Fibroblast of skin of scalp (primary cell): ENCODE data around the gene ALDH7A1.

Experiments used
- DNase-seq: peaks from one replicate; pipeline ENCODE4 v3.0.0-alpha.2; 2013

The ALDH7A1 gene

DNA sequence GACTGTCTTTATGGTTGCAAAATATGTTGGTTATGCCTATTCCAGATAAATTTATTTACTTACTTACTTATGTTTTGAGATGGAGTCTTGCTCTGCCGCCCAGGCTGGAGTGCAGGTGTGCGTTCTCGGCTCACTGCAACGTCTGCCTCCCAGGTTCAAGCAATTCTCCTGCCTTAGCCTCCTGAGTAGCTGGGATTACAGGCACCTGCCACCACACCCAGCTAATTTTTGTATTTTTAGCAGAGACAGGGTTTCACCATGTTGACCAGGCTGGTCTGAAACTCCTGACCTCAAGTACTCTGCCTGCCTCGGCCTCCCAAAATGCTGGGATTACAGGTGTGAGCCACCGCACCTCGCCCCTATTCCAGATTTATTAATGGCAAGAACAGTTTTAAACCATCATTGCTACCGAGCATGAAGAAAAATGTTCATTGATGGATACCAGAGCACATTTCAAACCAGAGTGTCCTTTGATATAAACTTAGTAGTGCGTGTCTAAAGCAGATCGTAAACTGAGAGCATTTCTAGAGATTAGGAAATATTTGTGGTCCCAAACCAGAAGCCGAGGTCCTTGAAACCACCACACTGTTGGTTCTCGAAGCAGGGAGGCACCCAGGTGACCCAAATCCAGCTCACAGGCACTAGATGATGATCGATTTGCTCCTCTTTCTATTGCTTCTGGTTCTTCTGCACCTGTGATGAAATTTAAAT, 86.6 kb downstream of the ALDH7A1 start:
- no peak for DNase-seq

DNA sequence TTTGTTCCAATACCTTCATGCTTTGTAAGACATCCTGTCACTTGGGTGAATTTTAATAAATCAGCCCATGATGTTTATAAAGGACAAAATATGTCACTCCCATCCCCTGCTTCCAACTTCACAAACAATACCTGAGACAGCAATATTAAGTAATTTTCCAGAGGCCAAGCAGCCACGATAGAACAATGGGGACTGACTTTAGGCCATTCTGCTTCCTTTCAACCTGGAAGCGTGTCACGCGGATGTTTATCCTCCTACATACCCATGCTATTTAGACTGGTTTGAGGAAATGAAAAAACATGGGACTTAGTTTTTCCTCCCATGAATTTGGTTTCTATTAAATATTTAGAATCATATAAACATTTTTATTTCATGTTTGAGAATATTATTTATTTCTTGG, 88.9 kb downstream of the ALDH7A1 start:
- DNase-seq: no peak

DNA sequence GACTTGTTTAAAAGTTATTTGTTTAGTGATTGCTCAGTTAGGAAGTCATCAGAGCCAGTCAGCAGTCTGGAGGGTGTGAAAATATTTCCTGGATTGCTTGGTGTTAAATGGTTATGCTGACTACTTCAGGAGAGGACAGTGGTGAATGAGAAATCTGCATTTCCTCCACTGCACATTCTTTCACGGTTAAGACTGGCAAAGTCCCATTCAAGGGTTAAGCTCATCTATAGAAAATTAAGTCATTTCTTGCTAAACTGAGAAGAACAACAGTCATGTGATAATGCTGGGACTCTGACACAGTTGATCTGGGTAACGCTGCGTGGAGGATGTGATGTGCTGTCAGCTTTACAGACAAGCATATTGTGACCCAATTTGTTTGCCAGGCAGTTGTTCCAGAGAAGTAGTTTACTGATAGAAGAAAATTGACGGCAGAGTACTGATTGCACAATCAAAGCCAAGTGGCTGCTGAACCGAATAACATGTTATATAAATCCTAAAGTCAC, 91.4 kb downstream of the ALDH7A1 start:
- peak; percentile 76 for DNase-seq

DNA sequence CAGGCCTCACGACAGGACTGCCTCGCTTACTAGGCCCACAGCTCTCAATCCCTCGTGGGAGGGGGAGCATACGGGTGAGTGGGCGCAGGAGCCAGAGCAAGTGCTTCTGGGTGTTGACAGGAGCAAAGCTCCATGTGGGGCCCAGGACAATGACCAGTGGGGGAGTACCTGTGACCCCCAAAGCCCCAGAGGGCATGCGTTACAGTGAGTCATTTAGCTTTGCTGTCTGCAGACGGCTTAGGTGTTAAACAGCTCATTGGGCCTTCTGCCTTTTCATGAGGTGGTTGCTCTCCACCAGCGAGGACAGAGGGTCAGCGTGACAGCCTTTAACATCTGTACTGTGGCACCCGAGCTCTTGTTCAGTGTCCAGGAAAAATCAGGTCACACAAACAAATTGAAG, 93.6 kb downstream of the ALDH7A1 start:
- DNase-seq: no peak

DNA sequence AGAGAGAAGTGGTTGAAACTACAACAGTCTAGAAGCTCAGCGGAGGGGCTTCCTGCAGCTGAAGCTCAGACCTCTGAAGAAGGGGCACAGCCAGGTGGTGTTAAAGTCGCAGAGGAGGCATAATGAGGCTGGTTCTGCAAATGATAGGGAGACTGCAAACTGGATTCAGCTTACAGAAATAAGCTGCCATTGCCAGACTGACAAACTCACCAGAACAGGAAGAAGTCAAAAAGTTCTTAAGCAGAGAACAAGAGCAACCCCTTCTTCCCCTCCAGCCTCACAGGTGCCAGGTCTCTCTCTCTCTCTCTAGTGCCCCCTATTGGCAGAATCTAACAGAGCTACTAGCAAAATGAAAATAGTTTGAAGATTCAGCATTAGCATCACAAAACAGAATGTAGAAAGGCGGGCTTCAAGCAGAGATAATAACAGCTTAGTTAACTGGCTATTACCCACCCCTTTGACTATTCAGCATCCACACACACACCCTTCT, 95.1 kb downstream of the ALDH7A1 start:
- DNase-seq: peak; percentile 18

DNA sequence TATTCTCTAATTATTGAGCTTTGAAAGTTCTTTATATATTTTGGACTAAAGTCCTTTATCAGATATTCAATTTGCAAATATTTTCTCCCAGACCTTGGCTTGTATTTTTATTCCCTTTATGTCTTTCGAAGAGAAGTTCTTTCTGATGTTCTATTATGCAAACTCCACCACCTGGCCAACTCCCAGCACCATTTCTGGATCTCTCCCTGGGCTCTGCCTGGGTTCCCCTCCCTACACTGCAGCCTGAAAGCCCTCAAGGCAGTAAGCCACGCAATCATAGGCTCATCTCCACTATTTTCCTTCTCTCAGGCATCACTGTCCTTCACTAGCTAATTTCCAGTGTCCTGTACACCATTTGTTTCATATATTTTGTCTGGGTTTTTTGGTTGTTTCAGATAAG, 95.7 kb downstream of the ALDH7A1 start:
- no peak for DNase-seq

DNA sequence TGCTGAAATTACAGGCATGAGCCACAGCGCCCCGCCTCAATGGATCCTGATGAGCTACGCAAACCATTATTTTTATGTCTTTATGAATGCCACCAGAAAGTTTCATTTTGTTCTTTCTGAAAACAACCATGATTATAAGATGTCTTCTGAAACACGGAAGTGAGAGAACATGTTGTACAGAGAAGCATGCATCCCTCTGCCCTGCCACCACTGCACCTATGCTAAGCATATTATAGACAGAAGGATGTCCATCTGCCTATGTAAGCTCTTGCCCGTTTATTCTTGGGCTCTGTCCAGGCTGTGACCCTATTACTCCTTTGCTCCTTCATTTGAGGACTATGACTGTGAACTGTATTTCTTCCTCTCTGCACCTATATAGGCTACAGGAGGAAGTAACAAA, 97.5 kb downstream of the ALDH7A1 start:
- DNase-seq: no peak

DNA sequence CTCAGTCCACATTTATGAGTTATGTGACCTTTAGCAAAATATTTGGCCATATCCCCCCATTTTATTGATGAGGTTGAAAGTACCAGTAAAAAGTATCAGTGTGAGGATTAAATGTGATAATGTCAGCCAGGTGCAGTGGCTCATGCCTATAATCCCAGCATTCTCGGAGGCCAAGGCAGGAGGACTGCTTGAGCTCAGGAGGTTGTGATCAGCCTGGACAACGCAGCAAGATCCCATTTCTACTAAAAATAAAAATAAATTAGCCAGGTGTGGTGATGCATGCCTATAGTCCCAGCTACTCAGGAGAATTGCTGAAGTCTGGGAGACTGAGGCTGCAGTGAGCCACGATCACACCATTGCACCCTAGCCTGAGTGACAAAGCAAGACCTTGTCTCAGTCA, 100.6 kb downstream of the ALDH7A1 start:
- DNase-seq: no peak

DNA sequence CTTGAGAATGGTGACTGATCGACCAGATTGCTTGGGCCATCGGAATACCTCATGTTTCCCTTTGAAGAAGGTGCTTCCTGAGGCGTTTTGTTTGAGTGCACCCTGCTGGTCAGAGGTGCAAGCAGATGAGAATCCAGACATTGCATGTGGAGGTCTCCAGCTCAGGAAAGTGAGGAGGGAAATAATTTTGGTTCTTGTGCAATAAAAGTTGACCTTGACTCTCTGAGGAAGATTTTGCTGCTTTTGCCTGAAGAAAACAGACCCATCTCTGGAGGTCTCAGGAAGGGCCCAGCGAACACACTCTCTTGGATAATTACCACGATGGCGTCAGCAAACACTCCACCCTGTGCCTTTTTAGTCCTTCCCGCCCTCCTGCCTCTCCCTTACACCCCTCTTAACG, 102.1 kb downstream of the ALDH7A1 start:
- DNase-seq: no peak

DNA sequence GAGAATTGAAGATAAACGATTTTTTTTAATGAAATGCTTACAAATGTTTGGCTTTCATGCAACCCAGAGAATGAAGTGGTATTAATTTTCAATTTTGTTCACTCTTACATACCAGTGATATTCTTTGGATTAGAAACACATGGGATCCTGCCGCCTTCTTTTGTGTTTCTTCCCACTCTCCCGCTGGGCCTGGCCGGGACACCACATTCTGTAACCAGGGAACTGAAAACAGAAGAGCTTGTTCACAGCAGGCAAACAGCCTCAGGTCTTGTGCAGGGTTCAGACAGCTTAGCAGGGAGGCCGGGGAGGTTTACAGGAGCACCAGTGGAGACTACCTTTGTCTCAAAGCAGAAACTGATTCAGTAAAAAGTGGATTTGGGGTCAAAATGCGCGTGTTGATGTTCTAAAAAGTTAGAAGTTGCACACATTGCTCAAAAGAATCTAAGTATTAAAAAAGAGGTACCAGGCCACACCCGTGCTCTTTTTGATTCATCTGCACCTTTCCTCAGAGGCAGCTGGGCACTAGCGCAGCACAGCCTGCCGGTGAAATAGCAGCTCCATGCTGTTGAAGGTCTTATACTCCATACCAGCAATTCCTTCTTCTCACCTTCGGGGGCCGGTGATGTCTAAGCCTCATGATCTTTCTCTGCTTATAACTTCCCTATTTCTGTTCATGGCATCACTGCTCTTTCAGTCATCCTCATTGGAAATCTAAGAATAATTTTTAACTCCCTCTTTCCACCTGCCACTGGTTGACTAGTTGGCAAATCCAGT, 104.7 kb downstream of the ALDH7A1 start:
- DNase-seq: peak; percentile 88

DNA sequence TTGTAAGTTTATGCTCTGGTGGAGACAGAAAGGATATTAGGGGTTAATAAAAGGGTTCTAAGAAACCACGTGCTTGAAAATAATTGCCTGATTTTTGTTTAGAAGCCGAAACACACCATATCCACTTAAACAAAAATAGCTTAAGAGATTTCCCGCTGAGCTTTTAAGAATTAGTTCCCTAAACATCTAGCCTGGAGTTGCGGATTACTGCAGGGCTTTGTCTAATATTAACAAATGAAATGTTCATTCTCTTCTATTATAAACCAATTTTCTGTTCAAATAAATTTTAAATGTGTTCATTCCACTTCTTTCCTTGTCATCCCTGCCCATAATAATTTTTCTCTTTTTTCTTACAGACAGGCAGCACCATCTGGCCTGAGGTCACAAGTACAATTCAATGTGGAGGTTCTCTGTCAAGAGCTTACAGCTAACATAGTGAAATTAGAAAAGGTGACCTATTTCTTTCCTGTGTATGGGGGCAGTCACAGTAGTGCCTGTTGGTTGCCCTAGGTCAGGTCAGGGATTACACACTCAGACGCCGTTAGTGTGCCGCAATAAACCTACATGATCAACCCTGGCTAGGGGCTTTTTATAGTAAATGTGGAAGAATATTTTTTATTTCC, 106.5 kb downstream of the ALDH7A1 start:
- DNase-seq: no peak

DNA sequence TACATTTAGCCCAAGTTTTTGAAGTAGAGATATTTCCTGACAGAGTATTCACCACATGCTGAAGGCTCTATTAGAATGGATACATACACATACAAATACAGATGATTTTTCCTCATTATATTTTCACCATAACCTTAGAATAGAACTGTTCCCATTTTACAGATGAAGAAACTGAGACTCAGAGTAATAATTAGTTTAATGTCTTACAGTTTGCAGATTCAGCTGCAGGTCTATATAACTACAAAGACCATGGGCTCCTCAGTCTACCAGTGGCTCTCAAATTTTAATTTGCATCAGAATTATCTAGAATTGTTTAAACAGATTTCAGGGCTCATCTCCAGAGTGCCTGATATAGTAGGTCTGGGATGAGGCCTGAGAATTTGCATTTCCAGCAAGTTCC, 107.4 kb downstream of the ALDH7A1 start:
- no peak for DNase-seq

DNA sequence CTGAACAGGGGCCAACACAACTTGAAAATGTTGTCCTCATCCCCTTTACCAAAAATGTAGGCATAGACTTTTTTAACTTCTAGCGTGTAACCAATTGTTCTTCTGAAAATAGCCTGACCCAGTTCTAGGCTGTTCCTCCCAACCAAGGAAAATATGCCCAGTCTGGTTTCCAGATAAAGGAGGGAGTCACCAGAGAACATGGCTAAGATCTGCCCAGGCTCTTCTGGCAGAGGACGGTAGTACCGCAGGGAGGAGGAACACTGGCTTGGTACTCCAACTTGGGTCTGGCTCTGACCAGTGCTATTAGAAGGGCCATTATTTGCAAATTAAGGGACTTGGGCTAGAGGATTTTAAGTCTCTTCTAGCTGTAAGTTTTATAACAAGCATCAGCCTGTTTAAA, 108.7 kb downstream of the ALDH7A1 start:
- DNase-seq: no peak

DNA sequence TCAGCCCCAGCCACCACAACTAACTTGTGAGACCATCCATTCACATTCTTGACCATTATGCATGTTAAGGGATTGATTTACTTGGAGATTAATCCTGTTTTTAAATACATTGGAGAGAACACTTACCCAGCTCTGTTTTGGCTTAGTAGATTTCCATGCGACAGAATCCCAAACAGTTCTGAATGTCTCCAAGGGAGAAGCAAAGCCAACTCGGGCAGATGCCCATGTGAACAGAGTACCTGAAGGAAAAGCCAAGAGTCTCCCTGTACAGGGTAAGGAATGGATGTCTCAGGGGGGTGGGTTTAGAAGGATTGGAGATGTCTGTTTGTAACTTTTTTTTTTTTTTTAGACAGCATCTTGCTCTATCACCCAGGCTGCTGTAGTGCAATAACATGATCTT, 110.8 kb downstream of the ALDH7A1 start:
- DNase-seq: no peak

DNA sequence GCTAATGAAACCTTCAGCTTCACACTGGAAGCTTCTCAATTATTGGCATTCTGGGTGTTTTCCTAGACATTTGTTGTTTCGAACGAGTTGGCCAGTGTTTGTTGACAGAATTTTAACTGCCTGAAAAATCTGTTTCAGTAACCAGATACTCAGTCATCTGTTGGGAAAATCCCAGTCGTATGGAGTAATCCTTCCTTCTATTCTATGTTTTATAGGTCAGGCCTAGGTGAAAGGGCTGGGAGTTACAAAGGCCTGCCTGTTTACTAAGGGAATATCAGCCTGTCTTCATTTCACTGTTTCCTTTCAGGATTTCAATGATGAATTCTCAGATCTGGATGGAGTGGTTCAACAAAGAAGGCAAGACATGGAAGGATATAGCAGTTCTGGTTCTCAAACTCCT, 111.9 kb downstream of the ALDH7A1 start:
- no peak for DNase-seq

DNA sequence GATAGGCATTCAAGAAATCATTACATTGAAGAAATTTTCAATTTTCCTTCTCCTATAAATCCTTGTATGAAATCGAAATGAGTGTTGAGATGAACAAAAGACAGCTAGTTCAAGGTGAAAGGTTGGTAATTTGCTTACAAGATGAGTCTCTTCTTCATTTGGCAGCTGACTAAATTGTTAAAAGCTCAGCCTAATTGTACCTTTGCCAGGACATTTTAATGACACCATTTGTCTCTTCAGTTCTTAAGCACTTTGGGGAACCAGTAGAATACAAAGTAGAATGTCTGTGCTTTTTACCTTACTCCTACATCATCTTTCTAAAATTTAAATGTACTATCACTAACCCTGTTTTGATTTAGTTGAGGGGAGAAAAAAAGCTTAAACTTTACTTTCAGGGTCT, 112.4 kb downstream of the ALDH7A1 start:
- no peak for DNase-seq

DNA sequence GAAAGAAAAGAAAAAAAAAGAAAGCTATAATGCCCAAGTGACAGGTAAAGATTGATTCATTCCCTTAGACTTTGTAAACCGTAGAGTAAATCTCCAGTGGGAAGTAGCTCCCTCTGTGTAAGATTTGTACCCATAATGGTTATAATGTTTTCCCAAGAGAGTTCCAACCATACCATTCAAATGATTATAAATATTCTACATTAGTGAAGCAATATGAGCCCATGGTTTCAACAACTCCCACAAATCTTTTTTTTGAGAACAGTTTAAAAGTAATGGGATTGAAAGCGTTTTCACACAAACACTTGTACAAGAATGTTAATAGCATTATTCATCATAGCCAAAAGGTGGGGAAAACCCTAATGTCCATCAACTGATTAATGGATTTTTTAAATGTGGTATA, 113.8 kb downstream of the ALDH7A1 start:
- peak; percentile 71 for DNase-seq
